Liver (tissue), 9 donors: Measurements from ENCODE around the gene NOL6. TPM values are rescaled to one million over a fixed set of nuclear protein-coding genes. Genes with fewer than 3 reads are reported as not detected.

Experiments
- DNase-seq: peaks from one replicate; pipeline ENCODE4 v3.0.0-alpha.2; 2017; ENCODE audit warnings: low spot score
- H3K27ac ChIP-seq, 2 donors: one replicate each; pipeline ENCODE4 v1.7.0; 2013; ENCODE audit warnings: inconsistent platforms in 2 of 2, low read length in 2 of 2, control low read depth in 1 of 2, low read depth in 1 of 2, mild to moderate bottlenecking in 1 of 2
- H3K27me3 ChIP-seq, 4 donors: one replicate each; pipeline versions ENCODE4 v1.6.1 to v1.7.0; 2013; ENCODE audit warnings: low read length in 3 of 4, inconsistent platforms in 1 of 4, mild to moderate bottlenecking in 1 of 4, moderate library complexity in 1 of 4; ENCODE audit not compliant: control insufficient read depth in 4 of 4, insufficient read depth in 4 of 4
- H3K36me3 ChIP-seq, 4 donors: one replicate each; pipeline versions ENCODE4 v1.6.1 to v1.7.0; 2013; ENCODE audit warnings: low read length in 3 of 4, mild to moderate bottlenecking in 3 of 4, low read depth in 1 of 4, moderate library complexity in 1 of 4; ENCODE audit not compliant: control insufficient read depth in 4 of 4, insufficient read depth in 3 of 4
- H3K4me1 ChIP-seq, 4 donors: one replicate each; pipeline versions ENCODE4 v1.6.1 to v1.7.0; 2013; ENCODE audit warnings: low read length in 3 of 4, mild to moderate bottlenecking in 3 of 4, moderate library complexity in 1 of 4; ENCODE audit not compliant: control insufficient read depth in 4 of 4, insufficient read depth in 4 of 4
- H3K4me3 ChIP-seq, 3 donors: one replicate each; pipeline versions ENCODE4 v1.6.1 to v1.7.0; 2013; ENCODE audit warnings: low read length in 3 of 3, control low read depth in 1 of 3, low read depth in 1 of 3, mild to moderate bottlenecking in 1 of 3
- H3K9ac ChIP-seq, 2 donors: one replicate each; pipeline ENCODE4 v1.7.0; 2013; ENCODE audit warnings: low read length in 2 of 2, mild to moderate bottlenecking in 2 of 2, moderate library complexity in 2 of 2, control low read depth in 1 of 2, low read depth in 1 of 2
- H3K9me3 ChIP-seq, 4 donors: one replicate each; pipeline versions ENCODE4 v1.6.1 to v1.7.0; 2013; ENCODE audit warnings: low read length in 3 of 4; ENCODE audit not compliant: control insufficient read depth in 4 of 4
- ATF3 ChIP-seq: IDR thresholded peaks from 2 replicates; pipeline ENCODE4 v1.6.1; 2016; ENCODE audit warnings: antibody characterized with exemption
- CTCF ChIP-seq: fragments of 150-350 bp; IDR thresholded peaks from 2 replicates; pipeline ENCODE4 v1.5.1; 2017; ENCODE audit warnings: improper control_type of control experiment, low read depth, low read length; ENCODE audit not compliant: missing input control
- EGR1 ChIP-seq, 2 donors: IDR thresholded peaks; 2 replicates each; pipeline ENCODE4 v1.6.1; 2016 to 2018; ENCODE audit warnings: antibody characterized with exemption in 2 of 2, low read depth in 2 of 2
- FOXA1 ChIP-seq: IDR thresholded peaks from 2 replicates; pipeline ENCODE4 v1.6.1; 2016; ENCODE audit warnings: antibody characterized with exemption
- FOXA2 ChIP-seq: IDR thresholded peaks from 2 replicates; pipeline ENCODE4 v1.6.1; 2016; ENCODE audit warnings: antibody characterized with exemption
- GABPA ChIP-seq, 2 donors: IDR thresholded peaks in 1 of 2; conservative IDR thresholded peaks in 1 of 2; 2 replicates each; pipeline ENCODE4 v1.6.1; 2016; ENCODE audit warnings: antibody characterized with exemption in 2 of 2, mild to moderate bottlenecking in 1 of 2, moderate library complexity in 1 of 2
- HNF4A ChIP-seq, 2 donors: conservative IDR thresholded peaks; 2 replicates each; pipeline ENCODE4 v1.6.1; 2016; ENCODE audit warnings: antibody characterized with exemption in 2 of 2, mild to moderate bottlenecking in 2 of 2
- HNF4G ChIP-seq: IDR thresholded peaks from 2 replicates; pipeline ENCODE4 v1.6.1; 2016; ENCODE audit warnings: antibody characterized with exemption
- JUND ChIP-seq, 2 donors: IDR thresholded peaks; 2 replicates each; pipeline ENCODE4 v1.6.1; 2016; ENCODE audit warnings: antibody characterized with exemption in 2 of 2
- MAX ChIP-seq: IDR thresholded peaks from 2 replicates; pipeline ENCODE4 v1.6.1; 2016; ENCODE audit warnings: antibody characterized with exemption
- NR2F2 ChIP-seq: IDR thresholded peaks from 2 replicates; pipeline ENCODE4 v1.6.1; 2016; ENCODE audit warnings: antibody characterized with exemption
- RAD21 ChIP-seq, 2 donors: IDR thresholded peaks; 2 replicates each; pipeline ENCODE4 v1.6.1; 2016; ENCODE audit warnings: antibody characterized with exemption in 2 of 2, mild to moderate bottlenecking in 2 of 2
- REST ChIP-seq: IDR thresholded peaks from 2 replicates; pipeline ENCODE4 v1.6.1; 2016; ENCODE audit warnings: antibody characterized with exemption, mild to moderate bottlenecking
- RXRA ChIP-seq, 2 donors: IDR thresholded peaks; 2 replicates each; pipeline ENCODE4 v1.6.1; 2017 to 2018; ENCODE audit warnings: antibody characterized with exemption in 2 of 2, mild to moderate bottlenecking in 1 of 2
- SP1 ChIP-seq: IDR thresholded peaks from 2 replicates; pipeline ENCODE4 v1.6.1; 2018; ENCODE audit warnings: antibody characterized with exemption, mild to moderate bottlenecking
- TAF1 ChIP-seq: conservative IDR thresholded peaks from 2 replicates; pipeline ENCODE4 v1.6.1; 2016; ENCODE audit warnings: antibody characterized with exemption, mild to moderate bottlenecking
- YY1 ChIP-seq: IDR thresholded peaks from 2 replicates; pipeline ENCODE4 v1.6.1; 2016; ENCODE audit warnings: antibody characterized with exemption, mild to moderate bottlenecking
- ZBTB33 ChIP-seq: IDR thresholded peaks from 2 replicates; pipeline ENCODE4 v1.6.1; 2016; ENCODE audit warnings: antibody characterized with exemption
- WGBS: extraction: QIAGEN DNeasy Blood & Tissue Kit; methylation state at CpG from one replicate; pipeline ENCODE4 v1.1.7; 2013; 5-methylcytosine and 5-hydroxymethylcytosine counted together
- polyA plus RNA-seq, 2 donors: library from polyadenylated mRNA; stranded (reverse) in 1 of 2; unstranded in 1 of 2; fragments of 200-250 nt in 1 of 2; fragments of >200 nt in 1 of 2; fragmentation: Nextera tagmentation in 1 of 2; extraction: Ambion mirVana in 1 of 2; gene quantifications; one replicate each; pipeline versions ENCODE4 v1.2.1 to v1.2.3, GENCODE V29; 2013 to 2015
- total RNA-seq, 2 donors: library from RNA; depleted of rRNA; stranded (reverse); fragments of >200 nt; gene quantifications; one replicate each; pipeline ENCODE4 v1.2.3, GENCODE V29; 2014
- donor health status: healthy.
- donor health status: healthy.
- donor health status: healthy.
- donor health status: healthy.
- donor health status: healthy.

The NOL6 gene
- total and polyA plus RNA-seq, 4 donors, result 8.8 to 20.2 (median 13.8) TPM

GRCh38 chr9:33446946-33447798 lies 26.6 kb downstream of the NOL6 start, which contains the start of gene AQP3:
Gene AQP3, minus strand, starts transcription at chr9:33447593. Its CDS starts 63 bp downstream, at chr9:33447530.
- H3K36me3 ChIP-seq, result peaks cover 5 to 12% (median 7%) of the 10 kb centered on the region in 4 donors
- under 1% methylated on average over 50 of the region's 50 CpGs for WGBS
- no peaks in the 10 kb centered on the region for H3K27me3 ChIP-seq
- DNase-seq, result peak; percentile 78
- H3K9ac ChIP-seq, result peak within 1 kb of the TSS; percentile 91 to 96
- peak within 1 kb of the TSS; percentile 95 to 96 for H3K27ac ChIP-seq
- H3K4me3 ChIP-seq, result peak within 1 kb of the TSS; percentile 61 to 74 (median 65)
- no peaks in the 10 kb centered on the region for H3K9me3 ChIP-seq
- TF ChIP-seq ATF3 (peak; percentile 84), RXRA (IDR thresholded peaks at IDR 0.05) (peak; percentile 94 to 98), CTCF (peak; percentile 18), JUND (IDR thresholded peaks at IDR 0.05) (peak; percentile 88 to 96), HNF4A (conservative IDR thresholded peaks at IDR 0.05) (peak; percentile 97 to 98), RAD21 (IDR thresholded peaks at IDR 0.05) (peak; percentile 28 to 51), FOXA1 (peak; percentile 64), ZBTB33 (peak; percentile 94), MAX (peak; percentile 99), EGR1 (IDR thresholded peaks at IDR 0.05; ENCODE audit: low read depth in 2 of 2) (peak; percentile 94 to 95), REST (peak; percentile 65), SP1 (peak; percentile 99), YY1 (peak; percentile 89), NR2F2 (peak; percentile 80), HNF4G (peak; percentile 97), GABPA (IDR thresholded peaks at IDR 0.05 in 1 of 2, conservative IDR thresholded peaks at IDR 0.05 in 1 of 2) (peak in 1 of 2 donors; percentile 67), FOXA2 (peak; percentile 60), TAF1 (peak; percentile 80)
- peaks cover 12 to 44% (median 24%) of the 10 kb centered on the region in 4 donors for H3K4me1 ChIP-seq
